Kidney epithelial cell (primary cell): ENCODE measurements around the gene RNU4-1. TPM values are rescaled to one million over a fixed set of nuclear protein-coding genes. Genes with fewer than 3 reads are reported as not detected.

Source experiments
- DNase-seq: peaks from one replicate; pipeline ENCODE4 v3.0.0-alpha.2; 2010; ENCODE audit warnings: low read depth
- H3K27me3 ChIP-seq: 2 replicates; pipeline ENCODE4 v1.6.0; 2011; ENCODE audit warnings: low read length; ENCODE audit not compliant: control insufficient read depth, insufficient read depth
- H3K36me3 ChIP-seq: 2 replicates; pipeline ENCODE4 v1.5.1; 2011; ENCODE audit warnings: low read length; ENCODE audit not compliant: control insufficient read depth, insufficient read depth
- H3K4me3 ChIP-seq: 2 replicates; pipeline ENCODE4 v1.5.1; 2011; ENCODE audit warnings: low read depth, mild to moderate bottlenecking, control low read depth, low read length
- CTCF ChIP-seq: IDR thresholded peaks from 2 replicates; pipeline ENCODE4 v1.5.1; 2011; ENCODE audit warnings: mild to moderate bottlenecking, moderate library complexity, low read length, control low read depth, inconsistent platforms; ENCODE audit not compliant: insufficient read depth, poor library complexity, severe bottlenecking
- total RNA-seq: library from RNA; depleted of rRNA; stranded (reverse); fragments of >200 nt; gene quantifications from 2 replicates; pipeline ENCODE4 v1.2.3, GENCODE V29; 2015

Gene RNU4-1
- total RNA-seq, 1 donor from 2014 or later = not detected

GRCh38 chr12:120262852-120263747, 29.9 kb downstream of the RNU4-1 start:
- H3K4me3 ChIP-seq = peak overlapping the region; percentile 92
- TF ChIP-seq CTCF = no peak
- no peak for DNase-seq
- no peaks in the 10 kb centered on the region for H3K27me3 ChIP-seq
- no peaks in the 10 kb centered on the region for H3K36me3 ChIP-seq

GRCh38 chr12:120261951-120262851, 30.8 kb downstream of the RNU4-1 start:
- Histone ChIP-seq H3K4me3 (no peak overlapping the region), H3K36me3 (no peaks in the 10 kb centered on the region), H3K27me3 (no peaks in the 10 kb centered on the region)
- no peak for DNase-seq
- no peak for TF ChIP-seq CTCF

DNA sequence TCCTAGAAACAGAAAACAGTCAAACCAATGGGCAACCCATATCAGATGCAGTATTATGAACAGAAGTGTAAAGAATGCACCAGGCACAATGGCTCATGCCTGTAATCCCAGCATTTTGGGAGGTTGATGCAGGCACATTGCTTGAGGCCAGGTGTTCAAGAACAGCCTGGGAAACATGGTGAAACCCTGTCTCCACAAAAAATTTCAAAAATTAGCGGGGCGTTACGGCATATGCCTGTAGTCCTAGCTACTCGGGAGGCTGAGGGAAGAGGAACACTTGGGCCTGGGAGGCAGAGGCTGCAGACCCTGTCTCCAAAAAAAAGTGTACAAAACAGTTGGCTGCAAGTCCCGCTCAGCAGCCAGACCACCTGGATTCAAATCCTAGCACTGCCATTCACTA, 32.4 kb downstream of the RNU4-1 start:
- Histone ChIP-seq H3K27me3 (no peaks in the 10 kb centered on the region), H3K36me3 (no peaks in the 10 kb centered on the region), H3K4me3 (no peak overlapping the region)
- no peak for DNase-seq
- no peak for TF ChIP-seq CTCF

DNA sequence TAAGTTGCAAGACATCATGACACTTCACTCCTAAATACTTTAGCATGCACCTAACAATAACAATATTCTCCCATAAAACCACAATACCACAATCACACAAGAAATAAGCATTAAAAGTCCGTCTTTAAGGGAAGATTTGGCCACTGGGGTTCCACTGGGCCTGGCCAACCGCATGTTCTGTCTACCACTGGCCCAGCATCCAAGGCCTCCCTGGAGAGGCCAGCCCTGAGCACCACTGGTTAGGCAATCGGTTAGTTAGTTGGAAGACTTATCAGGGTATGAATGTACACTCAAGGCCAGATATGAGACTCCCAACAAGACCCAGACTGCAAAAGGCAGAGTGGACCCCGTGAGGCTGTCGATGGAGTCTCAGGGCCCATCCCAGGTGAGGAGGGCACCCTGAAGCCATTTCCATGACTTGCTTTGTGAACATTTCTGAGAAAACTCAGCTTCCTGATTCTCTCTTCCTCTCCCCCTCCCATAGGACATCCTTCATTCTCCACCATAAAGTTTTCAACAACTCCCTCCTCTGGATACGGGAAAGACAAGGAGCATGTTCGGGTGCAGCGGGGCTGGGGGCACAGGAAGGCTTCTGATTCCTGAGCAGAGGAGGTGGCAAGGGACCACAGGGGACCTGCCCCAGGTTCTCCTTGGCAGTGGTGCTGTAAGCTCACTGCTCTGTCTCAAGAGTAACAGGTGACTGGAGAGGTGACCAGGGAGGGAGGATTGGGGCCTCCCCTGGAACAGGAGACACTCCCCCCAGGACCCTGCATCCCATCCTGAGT, 33.4 kb downstream of the RNU4-1 start:
- DNase-seq = no peak
- Histone ChIP-seq H3K4me3 (no peak overlapping the region), H3K27me3 (no peaks in the 10 kb centered on the region), H3K36me3 (no peaks in the 10 kb centered on the region)
- TF ChIP-seq CTCF = no peak

GRCh38 chr12:120258323-120258896, 34.6 kb downstream of the RNU4-1 start:
- Histone ChIP-seq H3K4me3 (no peak overlapping the region), H3K36me3 (no peaks in the 10 kb centered on the region)
- no peak for DNase-seq

More at GRCh38 chr12:120258323-120258896, 34.6 kb downstream of the RNU4-1 start:
- H3K27me3 ChIP-seq = no peaks in the 10 kb centered on the region
- no peak for TF ChIP-seq CTCF
